Central memory CD8-positive, alpha-beta T cell (primary cell): Measurements from ENCODE around the gene DAD1.
A peak's percentile ranks its signal among the peaks of the same experiment; 100 is the strongest.
"Not testable (repeated sequence)": the region's sequence is repeated elsewhere in the genome, so short reads cannot be mapped to it uniquely, and the experiment has no call there.

Experiments
- ATAC-seq: fragments of 150-1000 bp; cut with Tn5 transposase; replicated peaks from 2 replicates; pipeline ENCODE4 v1.10.0; 2022; ENCODE audit warnings: mild to moderate bottlenecking, moderate FRiP score, moderate number of reproducible peaks; ENCODE audit not compliant: poor library complexity, severe bottlenecking; ENCODE audit errors: extremely low read depth
- DNase-seq, 2 donors: peaks; one replicate each; pipeline ENCODE4 v3.0.0; 2021; ENCODE audit warnings: low spot score in 2 of 2
- H3K27ac Mint-ChIP-seq: one replicate; pipeline ENCODE4 v1.8.0; 2022; ENCODE audit warnings: low read depth, mild to moderate bottlenecking, moderate library complexity, mixed read lengths
- H3K27me3 Mint-ChIP-seq: one replicate; pipeline ENCODE4 v1.8.0; 2022; ENCODE audit warnings: mixed read lengths
- H3K36me3 Mint-ChIP-seq: one replicate; pipeline ENCODE4 v1.8.0; 2022; ENCODE audit warnings: mild to moderate bottlenecking, moderate library complexity, mixed read lengths; ENCODE audit not compliant: insufficient read depth
- H3K4me1 Mint-ChIP-seq: one replicate; pipeline ENCODE4 v1.8.0; 2022; ENCODE audit warnings: mixed read lengths
- H3K4me3 Mint-ChIP-seq: one replicate; pipeline ENCODE4 v1.8.0; 2022; ENCODE audit warnings: mild to moderate bottlenecking, moderate library complexity, mixed read lengths
- H3K9me3 Mint-ChIP-seq: one replicate; pipeline ENCODE4 v1.8.0; 2022; ENCODE audit warnings: mixed read lengths

Gene DAD1

DNA sequence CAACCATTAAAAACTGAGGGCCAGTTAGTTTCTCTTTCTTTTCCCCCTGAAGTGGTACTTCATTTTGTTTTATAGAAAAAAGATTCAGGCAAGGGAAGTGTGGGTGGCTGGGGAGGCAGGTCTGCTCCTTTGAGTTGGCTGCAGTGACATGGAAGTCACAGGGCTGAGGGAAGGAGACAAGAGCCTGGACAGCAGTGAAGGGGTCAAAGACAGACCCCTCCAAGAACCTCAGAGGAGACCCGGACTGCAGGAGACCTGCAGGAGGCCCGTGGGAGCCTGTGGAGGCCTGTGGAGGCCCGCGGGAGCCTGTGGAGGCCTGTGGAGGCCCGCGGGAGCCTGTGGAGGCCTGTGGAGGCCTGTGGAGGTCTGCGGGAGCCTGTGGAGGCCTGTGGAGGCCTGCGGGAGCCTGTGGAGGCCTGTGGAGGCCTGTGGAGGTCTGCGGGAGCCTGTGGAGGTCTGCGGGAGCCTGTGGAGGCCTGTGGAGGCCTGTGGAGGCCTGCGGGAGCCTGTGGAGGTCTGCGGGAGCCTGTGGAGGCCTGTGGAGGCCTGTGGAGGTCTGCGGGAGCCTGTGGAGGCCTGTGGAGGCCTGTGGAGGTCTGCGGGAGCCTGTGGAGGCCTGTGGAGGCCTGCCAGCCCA is 35.0 kb downstream of the DAD1 start:
- Mint-ChIP-seq H3K27ac (peak overlapping the region; percentile 100), H3K36me3 (peaks cover 84% of the 10 kb centered on the region), H3K4me3 (peak overlapping the region; percentile 73), H3K4me1 (peaks cover 97% of the 10 kb centered on the region)
- H3K9me3 Mint-ChIP-seq, ATAC-seq, DNase-seq, H3K27me3 Mint-ChIP-seq: not testable (repeated sequence)

- ATAC-seq (no peak), DNase-seq (no peak)
- Mint-ChIP-seq H3K36me3 (peaks cover 87% of the 10 kb centered on the region), H3K9me3 (no peaks in the 10 kb centered on the region), H3K27me3 (peaks cover 9% of the 10 kb centered on the region), H3K4me1 (peaks cover 97% of the 10 kb centered on the region), H3K27ac (peak overlapping the region; percentile 100), H3K4me3 (peak overlapping the region; percentile 73)
Measured at GRCh38 chr14:22553445-22553844, 35.6 kb downstream of the DAD1 start.

- DNase-seq: no peak
- Mint-ChIP-seq H3K9me3 (no peaks in the 10 kb centered on the region), H3K36me3 (peaks cover 90% of the 10 kb centered on the region), H3K27ac (peak overlapping the region; percentile 100), H3K4me1 (peaks cover 97% of the 10 kb centered on the region), H3K27me3 (peaks cover 9% of the 10 kb centered on the region), H3K4me3 (peak overlapping the region; percentile 77)
- no peak for ATAC-seq
Measured at GRCh38 chr14:22552827-22553076, 36.3 kb downstream of the DAD1 start.

DNA sequence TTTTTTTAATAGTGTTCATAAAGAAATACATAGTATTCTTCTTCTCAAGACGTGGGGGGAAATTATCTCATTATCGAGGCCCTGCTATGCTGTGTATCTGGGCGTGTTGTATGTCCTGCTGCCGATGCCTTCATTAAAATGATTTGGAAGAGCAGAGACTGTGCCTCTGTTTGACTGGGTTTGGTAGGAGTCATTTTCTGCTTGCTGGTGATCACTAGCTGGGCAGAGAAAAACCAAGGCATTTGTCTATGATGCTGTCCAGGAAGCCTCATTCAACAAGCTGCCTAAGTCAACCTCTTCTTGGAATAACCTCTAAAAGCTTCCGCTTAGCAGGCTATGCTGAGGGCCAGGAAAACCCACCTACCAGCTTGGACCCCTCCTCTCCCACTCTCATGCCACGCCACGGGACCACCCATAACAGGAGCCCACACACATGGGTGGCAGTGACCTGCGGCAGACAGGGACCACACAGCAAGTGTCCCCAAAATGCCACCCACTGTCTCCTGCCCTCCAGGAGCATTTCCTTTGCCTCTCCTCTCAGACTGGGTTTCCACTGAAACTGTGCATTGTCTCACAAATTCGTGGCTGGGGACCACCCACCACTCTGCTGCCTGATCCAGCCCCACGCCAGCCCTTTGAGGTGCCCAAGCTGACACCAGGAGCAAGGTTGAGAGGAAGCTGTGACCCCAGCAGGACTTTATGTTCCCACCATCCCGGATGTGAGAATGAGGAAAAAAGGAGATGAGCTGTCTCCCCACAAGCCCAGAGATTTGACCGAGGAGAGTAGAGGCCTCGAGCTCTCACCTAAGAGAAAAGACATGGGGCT is 36.8 kb downstream of the DAD1 start:
- Mint-ChIP-seq H3K27ac (peak overlapping the region; percentile 100), H3K27me3 (peaks cover 9% of the 10 kb centered on the region), H3K36me3 (peaks cover 90% of the 10 kb centered on the region), H3K4me3 (peak overlapping the region; percentile 77), H3K9me3 (no peaks in the 10 kb centered on the region), H3K4me1 (peaks cover 97% of the 10 kb centered on the region)
- no peak for ATAC-seq
- DNase-seq: no peak

DNA sequence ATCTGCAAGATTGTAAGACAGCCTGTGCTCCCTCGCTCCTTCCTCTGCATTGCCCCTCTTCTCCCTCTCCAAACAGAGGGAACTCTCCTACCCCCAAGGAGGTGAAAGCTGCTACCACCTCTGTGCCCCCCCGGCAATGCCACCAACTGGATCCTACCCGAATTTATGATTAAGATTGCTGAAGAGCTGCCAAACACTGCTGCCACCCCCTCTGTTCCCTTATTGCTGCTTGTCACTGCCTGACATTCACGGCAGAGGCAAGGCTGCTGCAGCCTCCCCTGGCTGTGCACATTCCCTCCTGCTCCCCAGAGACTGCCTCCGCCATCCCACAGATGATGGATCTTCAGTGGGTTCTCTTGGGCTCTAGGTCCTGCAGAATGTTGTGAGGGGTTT is 37.4 kb downstream of the DAD1 start:
- Mint-ChIP-seq H3K36me3 (peaks cover 90% of the 10 kb centered on the region), H3K4me1 (peaks cover 97% of the 10 kb centered on the region), H3K4me3 (peak overlapping the region; percentile 77), H3K27ac (peak overlapping the region; percentile 100), H3K9me3 (no peaks in the 10 kb centered on the region), H3K27me3 (peaks cover 8% of the 10 kb centered on the region)
- DNase-seq (no peak), ATAC-seq (no peak)

GRCh38 chr14:22549981-22550673 is 38.9 kb downstream of the DAD1 start:
- Mint-ChIP-seq H3K36me3 (peaks cover 90% of the 10 kb centered on the region), H3K4me1 (peaks cover 95% of the 10 kb centered on the region), H3K9me3 (no peaks in the 10 kb centered on the region), H3K27me3 (no peaks in the 10 kb centered on the region), H3K4me3 (peak overlapping the region; percentile 77), H3K27ac (peak overlapping the region; percentile 100)
- ATAC-seq: peak; percentile 68
- DNase-seq: peak in 1 of 2 donors; percentile 55

DNA sequence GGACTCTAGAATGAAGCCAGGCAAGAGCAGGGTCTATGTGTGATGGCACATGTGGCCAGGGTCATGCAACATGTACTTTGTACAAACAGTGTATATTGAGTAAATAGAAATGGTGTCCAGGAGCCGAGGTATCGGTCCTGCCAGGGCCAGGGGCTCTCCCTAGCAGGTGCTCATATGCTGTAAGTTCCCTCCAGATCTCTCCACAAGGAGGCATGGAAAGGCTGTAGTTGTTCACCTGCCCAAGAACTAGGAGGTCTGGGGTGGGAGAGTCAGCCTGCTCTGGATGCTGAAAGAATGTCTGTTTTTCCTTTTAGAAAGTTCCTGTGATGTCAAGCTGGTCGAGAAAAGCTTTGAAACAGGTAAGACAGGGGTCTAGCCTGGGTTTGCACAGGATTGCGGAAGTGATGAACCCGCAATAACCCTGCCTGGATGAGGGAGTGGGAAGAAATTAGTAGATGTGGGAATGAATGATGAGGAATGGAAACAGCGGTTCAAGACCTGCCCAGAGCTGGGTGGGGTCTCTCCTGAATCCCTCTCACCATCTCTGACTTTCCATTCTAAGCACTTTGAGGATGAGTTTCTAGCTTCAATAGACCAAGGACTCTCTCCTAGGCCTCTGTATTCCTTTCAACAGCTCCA is 39.6 kb downstream of the DAD1 start:
- Mint-ChIP-seq H3K27ac (peak overlapping the region; percentile 100), H3K4me1 (peaks cover 95% of the 10 kb centered on the region), H3K27me3 (no peaks in the 10 kb centered on the region), H3K36me3 (peaks cover 92% of the 10 kb centered on the region), H3K9me3 (no peaks in the 10 kb centered on the region), H3K4me3 (peak overlapping the region; percentile 77)
- DNase-seq: no peak
- ATAC-seq: no peak

DNA sequence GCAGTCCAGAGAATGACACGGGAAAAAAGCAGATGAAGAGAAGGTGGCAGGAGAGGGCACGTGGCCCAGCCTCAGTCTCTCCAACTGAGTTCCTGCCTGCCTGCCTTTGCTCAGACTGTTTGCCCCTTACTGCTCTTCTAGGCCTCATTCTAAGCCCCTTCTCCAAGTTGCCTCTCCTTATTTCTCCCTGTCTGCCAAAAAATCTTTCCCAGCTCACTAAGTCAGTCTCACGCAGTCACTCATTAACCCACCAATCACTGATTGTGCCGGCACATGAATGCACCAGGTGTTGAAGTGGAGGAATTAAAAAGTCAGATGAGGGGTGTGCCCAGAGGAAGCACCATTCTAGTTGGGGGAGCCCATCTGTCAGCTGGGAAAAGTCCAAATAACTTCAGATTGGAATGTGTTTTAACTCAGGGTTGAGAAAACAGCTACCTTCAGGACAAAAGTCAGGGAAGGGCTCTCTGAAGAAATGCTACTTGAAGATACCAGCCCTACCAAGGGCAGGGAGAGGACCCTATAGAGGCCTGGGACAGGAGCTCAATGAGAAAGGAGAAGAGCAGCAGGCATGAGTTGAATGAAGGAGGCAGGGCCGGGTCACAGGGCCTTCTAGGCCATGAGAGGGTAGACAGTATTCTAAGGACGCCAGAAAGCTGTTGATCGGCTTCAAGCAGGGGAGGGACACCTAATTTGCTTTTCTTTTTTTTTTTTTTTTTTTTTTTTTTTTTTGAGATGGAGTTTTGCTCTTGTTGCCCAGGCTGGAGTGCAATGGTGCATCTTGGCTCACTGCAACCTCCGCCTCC is 40.9 kb downstream of the DAD1 start:
- Mint-ChIP-seq H3K9me3 (no peaks in the 10 kb centered on the region), H3K27me3 (no peaks in the 10 kb centered on the region), H3K36me3 (peaks cover 97% of the 10 kb centered on the region), H3K4me1 (peaks cover 96% of the 10 kb centered on the region), H3K4me3 (peak overlapping the region; percentile 77), H3K27ac (peak overlapping the region; percentile 100)
- no peak for DNase-seq
- no peak for ATAC-seq

DNA sequence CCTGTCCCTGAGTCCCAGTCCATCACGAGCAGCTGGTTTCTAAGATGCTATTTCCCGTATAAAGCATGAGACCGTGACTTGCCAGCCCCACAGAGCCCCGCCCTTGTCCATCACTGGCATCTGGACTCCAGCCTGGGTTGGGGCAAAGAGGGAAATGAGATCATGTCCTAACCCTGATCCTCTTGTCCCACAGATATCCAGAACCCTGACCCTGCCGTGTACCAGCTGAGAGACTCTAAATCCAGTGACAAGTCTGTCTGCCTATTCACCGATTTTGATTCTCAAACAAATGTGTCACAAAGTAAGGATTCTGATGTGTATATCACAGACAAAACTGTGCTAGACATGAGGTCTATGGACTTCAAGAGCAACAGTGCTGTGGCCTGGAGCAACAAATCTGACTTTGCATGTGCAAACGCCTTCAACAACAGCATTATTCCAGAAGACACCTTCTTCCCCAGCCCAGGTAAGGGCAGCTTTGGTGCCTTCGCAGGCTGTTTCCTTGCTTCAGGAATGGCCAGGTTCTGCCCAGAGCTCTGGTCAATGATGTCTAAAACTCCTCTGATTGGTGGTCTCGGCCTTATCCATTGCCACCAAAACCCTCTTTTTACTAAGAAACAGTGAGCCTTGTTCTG is 41.6 kb downstream of the DAD1 start:
- no peak for DNase-seq
- Mint-ChIP-seq H3K27ac (peak overlapping the region; percentile 100), H3K4me3 (peak overlapping the region; percentile 77)

GRCh38 chr14:22546722-22547071 is 42.3 kb downstream of the DAD1 start:
- Mint-ChIP-seq H3K36me3 (peaks cover 97% of the 10 kb centered on the region), H3K27ac (peak overlapping the region; percentile 100), H3K9me3 (no peaks in the 10 kb centered on the region), H3K4me1 (peaks cover 96% of the 10 kb centered on the region), H3K27me3 (no peaks in the 10 kb centered on the region), H3K4me3 (peak overlapping the region; percentile 77)
- ATAC-seq (no peak), DNase-seq (no peak)

More for the DNA sequence above, 41.6 kb downstream of the DAD1 start:
- ATAC-seq: no peak
- H3K36me3 Mint-ChIP-seq: peaks cover 97% of the 10 kb centered on the region
- H3K27me3 Mint-ChIP-seq: no peaks in the 10 kb centered on the region
- peaks cover 96% of the 10 kb centered on the region for H3K4me1 Mint-ChIP-seq
- no peaks in the 10 kb centered on the region for H3K9me3 Mint-ChIP-seq

- DNase-seq (no peak), ATAC-seq (peak; percentile 44)
- H3K4me1 Mint-ChIP-seq: peaks cover 96% of the 10 kb centered on the region
- peaks cover 97% of the 10 kb centered on the region for H3K36me3 Mint-ChIP-seq
- H3K9me3 Mint-ChIP-seq: no peaks in the 10 kb centered on the region
- peak overlapping the region; percentile 77 for H3K4me3 Mint-ChIP-seq
- peak overlapping the region; percentile 100 for H3K27ac Mint-ChIP-seq
- H3K27me3 Mint-ChIP-seq: no peaks in the 10 kb centered on the region
Measured at GRCh38 chr14:22545842-22546721, 42.9 kb downstream of the DAD1 start.
